K562 (cell line): Measurements from ENCODE around the gene STPG4.

Experiments
- BACH1 ChIP-seq: fragments of 200-800 bp; sonication (Bioruptor generic); IDR thresholded peaks from 2 replicates; pipeline ENCODE4 v1.6.1; 2016; ENCODE audit warnings: missing genetic modification characterization, missing compliant biosample characterization
- CUX1 ChIP-seq: fragments of 200-800 bp; sonication (Bioruptor generic); IDR thresholded peaks from 2 replicates; pipeline ENCODE4 v1.6.1; 2016; ENCODE audit warnings: missing genetic modification characterization, missing compliant biosample characterization
- ELF1 ChIP-seq: fragments of 200-800 bp; sonication (Bioruptor generic); IDR thresholded peaks from 2 replicates; pipeline ENCODE4 v1.6.1; 2016; ENCODE audit warnings: missing genetic modification characterization, missing compliant biosample characterization
- GABPA ChIP-seq: fragments of 200-800 bp; sonication (Bioruptor generic); conservative IDR thresholded peaks from 2 replicates; pipeline ENCODE4 v1.6.1; 2016; ENCODE audit warnings: low read depth, missing genetic modification characterization, missing compliant biosample characterization
- MCM7 ChIP-seq, 2 experiments: fragments of 450-650 bp; IDR thresholded peaks; 2 replicates each; pipeline ENCODE4 v1.6.1; 2016 to 2018
- NBN ChIP-seq: fragments of 450-650 bp; IDR thresholded peaks from 2 replicates; pipeline ENCODE4 v1.6.1; 2016; ENCODE audit warnings: low read depth, mild to moderate bottlenecking
- THRA ChIP-seq: fragments of 450-650 bp; IDR thresholded peaks from 2 replicates; pipeline ENCODE4 v1.6.1; 2017; ENCODE audit warnings: mild to moderate bottlenecking, moderate library complexity
- YY1 ChIP-seq, 3 experiments: IDR thresholded peaks; 2 replicates each; pipeline ENCODE4 v1.6.1; 2011; ENCODE audit warnings: low read length in 2 of 3, mild to moderate bottlenecking in 2 of 3, moderate library complexity in 2 of 3, borderline replicate concordance in 1 of 3, control low read depth in 1 of 3, low read depth in 1 of 3; ENCODE audit not compliant: insufficient read depth in 3 of 3, insufficient replicate concordance in 2 of 3, control insufficient read depth in 1 of 3, insufficient read length in 1 of 3; ENCODE audit errors: extremely low read depth in 1 of 3
- ZC3H4 ChIP-seq: sonication (generic); formaldehyde crosslinking; IDR thresholded peaks from 2 replicates; pipeline ENCODE4 v1.9.0; 2021; ENCODE audit warnings: missing genetic modification reagents, borderline replicate concordance
- ZHX1 ChIP-seq: fragments of 150-350 bp; conservative IDR thresholded peaks from 2 replicates; pipeline ENCODE4 v1.6.1; 2014; ENCODE audit warnings: low read length
- ZNF3 ChIP-seq: fragments of 250-450 bp; sonication (Bioruptor Pico); IDR thresholded peaks from 2 replicates; pipeline ENCODE4 v1.5.0; 2021; ENCODE audit warnings: mild to moderate bottlenecking, moderate library complexity

- no peak for TF ChIP-seq CUX1 (CRISPR knock-in tag)
- TF ChIP-seq THRA = no peak
- TF ChIP-seq MCM7 (IDR thresholded peaks at IDR 0.05) = no peak
- no peak for TF ChIP-seq ZC3H4 (CRISPR knock-in tag)
- no peak for TF ChIP-seq YY1 (IDR thresholded peaks at IDR 0.05; ENCODE audit: borderline replicate concordance in 1 of 3, control insufficient read depth in 1 of 3, extremely low read depth in 1 of 3, insufficient read depth in 3 of 3, insufficient read length in 1 of 3, insufficient replicate concordance in 2 of 3, low read depth in 1 of 3, low read length in 2 of 3)
- no peak for TF ChIP-seq ELF1 (tag)
- TF ChIP-seq BACH1 (tag) = no peak
- no peak for TF ChIP-seq NBN
- TF ChIP-seq GABPA = no peak
- no peak for TF ChIP-seq ZNF3
- no peak for TF ChIP-seq ZHX1
Measured at GRCh38 chr2:47098953-47099352, 56.2 kb downstream of the STPG4 start.
